K562 (cell line): ENCODE data around the gene MPZL1. TPM values are rescaled to one million over a fixed set of nuclear protein-coding genes. Genes with fewer than 3 reads are reported as not detected.

Source experiments
- ADNP ChIP-seq: fragments of 200-800 bp; sonication (Bioruptor generic); IDR thresholded peaks from 2 replicates; pipeline ENCODE4 v1.6.1; 2016; ENCODE audit warnings: missing genetic modification characterization, missing compliant biosample characterization
- ARNT ChIP-seq, 2 experiments: fragments of 450-650 bp; IDR thresholded peaks; 2 replicates each; pipeline ENCODE4 v1.6.1; 2016; ENCODE audit warnings: mild to moderate bottlenecking in 1 of 2
- CEBPG ChIP-seq, 3 experiments: fragments of 200-800 bp in 1 of 3; sonication (Bioruptor generic) in 1 of 3; sonication (generic) in 1 of 3; formaldehyde crosslinking in 1 of 3; IDR thresholded peaks in 2 of 3; conservative IDR thresholded peaks in 1 of 3; 2 replicates each; pipeline versions ENCODE4 v1.6.1 to v1.8.0; 2016 to 2022; ENCODE audit warnings: missing compliant biosample characterization in 2 of 3, missing genetic modification characterization in 2 of 3, mild to moderate bottlenecking in 1 of 3, missing genetic modification reagents in 1 of 3
- CTBP1 ChIP-seq: fragments of 450-650 bp; IDR thresholded peaks from 2 replicates; pipeline ENCODE4 v1.6.1; 2016; ENCODE audit warnings: borderline replicate concordance
- DEAF1 ChIP-seq: fragments of 450-650 bp; formaldehyde crosslinking; IDR thresholded peaks from 2 replicates; pipeline ENCODE4 v1.4.0; 2020; ENCODE audit warnings: mild to moderate bottlenecking, moderate library complexity
- HNRNPLL ChIP-seq: fragments of 200-400 bp; formaldehyde crosslinking; IDR thresholded peaks from 2 replicates; pipeline ENCODE4 v1.6.1; 2017; ENCODE audit warnings: low read length, low read depth, mild to moderate bottlenecking; ENCODE audit not compliant: poor library complexity, severe bottlenecking
- MYBL2 ChIP-seq, 2 experiments: fragments of 450-650 bp in 1 of 2; sonication (generic) in 1 of 2; formaldehyde crosslinking in 1 of 2; IDR thresholded peaks; 2 replicates each; pipeline versions ENCODE4 v1.6.1 to v1.8.1; 2017 to 2022; ENCODE audit warnings: borderline replicate concordance in 1 of 2, inconsistent platforms in 1 of 2, low read depth in 1 of 2, mild to moderate bottlenecking in 1 of 2, missing genetic modification reagents in 1 of 2, moderate library complexity in 1 of 2
- PPARD ChIP-seq: fragments of 250-450 bp; sonication (Bioruptor Pico); IDR thresholded peaks from 2 replicates; pipeline ENCODE4 v1.8.0; 2022; ENCODE audit warnings: inconsistent platforms, mild to moderate bottlenecking, moderate library complexity
- SAFB2 ChIP-seq: fragments of 200-400 bp; formaldehyde crosslinking; IDR thresholded peaks from 2 replicates; pipeline ENCODE4 v1.6.1; 2018; ENCODE audit warnings: borderline replicate concordance, low read length, low read depth, moderate library complexity; ENCODE audit not compliant: severe bottlenecking
- SREBF2 ChIP-seq: sonication (generic); formaldehyde crosslinking; IDR thresholded peaks from 2 replicates; pipeline ENCODE4 v1.4.0; 2020; ENCODE audit warnings: mild to moderate bottlenecking, missing genetic modification reagents
- TAF15 ChIP-seq: fragments of 200-400 bp; formaldehyde crosslinking; IDR thresholded peaks from 2 replicates; pipeline ENCODE4 v1.6.1; 2017; ENCODE audit warnings: mild to moderate bottlenecking, low read depth, low read length, moderate library complexity
- TFE3 ChIP-seq: fragments of 450-650 bp; formaldehyde crosslinking; IDR thresholded peaks from 2 replicates; pipeline ENCODE4 v1.4.0; 2020; ENCODE audit warnings: mild to moderate bottlenecking, mixed read lengths
- ZBTB12 ChIP-seq: fragments of 250-450 bp; sonication (Bioruptor Pico); IDR thresholded peaks from 2 replicates; pipeline ENCODE4 v1.4.0; 2020
- polyA plus RNA-seq, 8 experiments: library from polyadenylated mRNA; depleted of rRNA in 4 of 8; stranded (reverse) in 5 of 8; unstranded in 3 of 8; fragments of >200 nt; fragmentation: Nextera tagmentation in 2 of 8; fragmentation: Illumina TruSeq in 1 of 8; extraction: Ambion mirVana in 2 of 8; extraction: Trizol in 1 of 8; gene quantifications; 2 replicates each; pipeline versions ENCODE4 v1.2.1 to v1.2.3, GENCODE V29; 2011 to 2014; ENCODE audit warnings: inconsistent platforms in 1 of 8, missing spikeins in 1 of 8
- total RNA-seq, 7 experiments: library from RNA; depleted of rRNA in 6 of 7; stranded (reverse); fragments of >200 nt in 6 of 7; fragmentation: Illumina TruSeq in 2 of 7; extraction: Trizol in 2 of 7; gene quantifications; 2 replicates each; pipeline versions ENCODE4 v1.2.1 to v1.2.3, GENCODE V29; 2011 to 2021; ENCODE audit warnings: low replicate concordance in 1 of 7
- TF ChIP-seq, protein P1 (sequence below): conservative IDR thresholded peaks from 2 replicates; pipeline ENCODE4 v1.6.1; 2011; ENCODE audit warnings: low read depth, mild to moderate bottlenecking, low read length; ENCODE audit not compliant: control insufficient read depth
- TF ChIP-seq, protein P2 (sequence below): IDR thresholded peaks from 3 replicates; pipeline ENCODE4 v1.6.1; 2011; ENCODE audit warnings: borderline replicate concordance, mild to moderate bottlenecking, moderate library complexity; ENCODE audit not compliant: insufficient read length; ENCODE audit errors: extremely low read depth

The MPZL1 gene
- total and polyA plus RNA-seq, 9 of the 15 experiments (the other 6 are each of a cell fraction or from before 2014, with no cell fraction given): 14.5 to 153 (median 66.5) TPM

DNA sequence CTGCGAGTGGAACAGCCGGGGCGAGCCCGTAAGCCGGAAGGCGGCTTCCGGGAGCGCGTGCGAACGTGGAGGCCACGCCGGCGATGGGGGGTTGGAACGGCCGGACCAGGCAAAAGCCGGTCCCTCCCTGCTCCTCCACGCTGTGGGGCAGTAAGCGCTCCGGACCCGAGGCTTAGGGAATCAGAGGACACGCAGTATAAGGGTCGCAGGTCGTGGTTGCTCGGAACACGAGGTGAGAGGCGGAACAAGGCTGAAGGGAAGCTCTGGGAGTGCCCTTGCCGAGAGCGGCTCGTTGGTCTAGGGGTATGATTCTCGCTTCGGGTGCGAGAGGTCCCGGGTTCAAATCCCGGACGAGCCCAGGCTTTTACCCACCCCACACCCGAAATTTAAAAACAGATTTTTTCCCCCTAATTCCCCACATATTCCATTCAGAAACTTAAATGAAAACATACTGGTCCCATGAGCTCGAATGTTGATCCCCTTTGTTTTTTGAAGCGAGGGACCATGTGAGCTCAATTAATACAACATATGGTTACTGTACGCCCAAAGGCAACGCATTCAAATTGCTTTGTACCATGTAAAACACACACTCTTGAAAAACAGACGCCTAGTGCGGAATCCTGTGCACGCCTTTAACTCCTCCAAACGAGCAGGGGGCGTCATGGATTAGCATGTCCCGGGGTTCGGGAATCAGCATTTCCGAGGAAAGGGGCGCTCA, 7.2 kb upstream of the MPZL1 start (continued):
- TF ChIP-seq CEBPG (CRISPR knock-in tag; IDR thresholded peaks at IDR 0.05): peak; percentile 57; the same call in 1 of the 2 replicates
- TF ChIP-seq CEBPG (tag; conservative IDR thresholded peaks at IDR 0.05 in 1 of 2, IDR thresholded peaks at IDR 0.05 in 1 of 2): no peak
- peak; percentile 26; the same call in 1 of the 2 replicates for TF ChIP-seq TFE3 (CRISPR knock-in tag)
- no peak; the same call in 1 of the 2 replicates for TF ChIP-seq ADNP (tag)
- peak; percentile 91 for TF ChIP-seq CTBP1
- peak; percentile 86 for TF ChIP-seq HNRNPLL
- no peak for TF ChIP-seq TAF15
- peak; percentile 28; the same call in 1 of the 2 replicates for TF ChIP-seq DEAF1 (CRISPR knock-in tag)
- TF ChIP-seq SAFB2: no peak
- TF ChIP-seq SREBF2: no peak
- TF ChIP-seq, protein P1, sequence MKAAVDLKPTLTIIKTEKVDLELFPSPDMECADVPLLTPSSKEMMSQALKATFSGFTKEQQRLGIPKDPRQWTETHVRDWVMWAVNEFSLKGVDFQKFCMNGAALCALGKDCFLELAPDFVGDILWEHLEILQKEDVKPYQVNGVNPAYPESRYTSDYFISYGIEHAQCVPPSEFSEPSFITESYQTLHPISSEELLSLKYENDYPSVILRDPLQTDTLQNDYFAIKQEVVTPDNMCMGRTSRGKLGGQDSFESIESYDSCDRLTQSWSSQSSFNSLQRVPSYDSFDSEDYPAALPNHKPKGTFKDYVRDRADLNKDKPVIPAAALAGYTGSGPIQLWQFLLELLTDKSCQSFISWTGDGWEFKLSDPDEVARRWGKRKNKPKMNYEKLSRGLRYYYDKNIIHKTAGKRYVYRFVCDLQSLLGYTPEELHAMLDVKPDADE: peak; percentile 98
- TF ChIP-seq ARNT (IDR thresholded peaks at IDR 0.05): peak; percentile 54 to 100
- TF ChIP-seq ZBTB12: peak; percentile 23; the same call in 1 of the 2 replicates
- TF ChIP-seq, protein P2, sequence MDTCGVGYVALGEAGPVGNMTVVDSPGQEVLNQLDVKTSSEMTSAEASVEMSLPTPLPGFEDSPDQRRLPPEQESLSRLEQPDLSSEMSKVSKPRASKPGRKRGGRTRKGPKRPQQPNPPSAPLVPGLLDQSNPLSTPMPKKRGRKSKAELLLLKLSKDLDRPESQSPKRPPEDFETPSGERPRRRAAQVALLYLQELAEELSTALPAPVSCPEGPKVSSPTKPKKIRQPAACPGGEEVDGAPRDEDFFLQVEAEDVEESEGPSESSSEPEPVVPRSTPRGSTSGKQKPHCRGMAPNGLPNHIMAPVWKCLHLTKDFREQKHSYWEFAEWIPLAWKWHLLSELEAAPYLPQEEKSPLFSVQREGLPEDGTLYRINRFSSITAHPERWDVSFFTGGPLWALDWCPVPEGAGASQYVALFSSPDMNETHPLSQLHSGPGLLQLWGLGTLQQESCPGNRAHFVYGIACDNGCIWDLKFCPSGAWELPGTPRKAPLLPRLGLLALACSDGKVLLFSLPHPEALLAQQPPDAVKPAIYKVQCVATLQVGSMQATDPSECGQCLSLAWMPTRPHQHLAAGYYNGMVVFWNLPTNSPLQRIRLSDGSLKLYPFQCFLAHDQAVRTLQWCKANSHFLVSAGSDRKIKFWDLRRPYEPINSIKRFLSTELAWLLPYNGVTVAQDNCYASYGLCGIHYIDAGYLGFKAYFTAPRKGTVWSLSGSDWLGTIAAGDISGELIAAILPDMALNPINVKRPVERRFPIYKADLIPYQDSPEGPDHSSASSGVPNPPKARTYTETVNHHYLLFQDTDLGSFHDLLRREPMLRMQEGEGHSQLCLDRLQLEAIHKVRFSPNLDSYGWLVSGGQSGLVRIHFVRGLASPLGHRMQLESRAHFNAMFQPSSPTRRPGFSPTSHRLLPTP: peak; percentile 89
- TF ChIP-seq MYBL2 (IDR thresholded peaks at IDR 0.05; ENCODE audit: low read depth): peak; percentile 30; the same call in 1 of the 2 replicates
- TF ChIP-seq MYBL2 (CRISPR knock-in tag; IDR thresholded peaks at IDR 0.05; ENCODE audit: borderline replicate concordance): no peak
- TF ChIP-seq PPARD: no peak
